CD14-positive monocyte (primary cell): Measurements from ENCODE around the gene CMTR1. TPM values are rescaled to one million over a fixed set of nuclear protein-coding genes. Genes with fewer than 3 reads are reported as not detected.

Source experiments
- DNase-seq, 3 donors: peaks; one replicate each; pipeline ENCODE4 v3.0.0-alpha.2; 2011 to 2022
- H2AFZ ChIP-seq: 2 replicates; pipeline ENCODE4 v1.6.0; 2012; ENCODE audit warnings: mild to moderate bottlenecking, low read depth, low read length, inconsistent platforms; ENCODE audit not compliant: insufficient read depth, poor library complexity, severe bottlenecking
- H3K27ac ChIP-seq, 2 donors: 1 replicate in 1 of 2; 2 replicates in 1 of 2; pipeline ENCODE4 v1.5.1; 2012 to 2013; ENCODE audit warnings: low read length in 2 of 2, control low read depth in 1 of 2, inconsistent platforms in 1 of 2, low read depth in 1 of 2, mild to moderate bottlenecking in 1 of 2
- H3K27me3 ChIP-seq, 2 donors: one replicate each; pipeline versions ENCODE4 v1.6.0 to v1.6.1; 2011 to 2013; ENCODE audit warnings: low read length in 2 of 2; ENCODE audit not compliant: control insufficient read depth in 2 of 2, insufficient read depth in 2 of 2
- H3K36me3 ChIP-seq, 2 donors: replicated peaks in 1 of 2; 1 replicate in 1 of 2; 2 replicates in 1 of 2; pipeline versions ENCODE4 v1.5.1 to v1.6.1; 2012 to 2013; ENCODE audit warnings: low read length in 2 of 2, control low read depth in 1 of 2, inconsistent platforms in 1 of 2, mild to moderate bottlenecking in 1 of 2; ENCODE audit not compliant: insufficient read depth in 2 of 2, control insufficient read depth in 1 of 2
- H3K4me1 ChIP-seq, 2 donors: 1 replicate in 1 of 2; 2 replicates in 1 of 2; pipeline versions ENCODE4 v1.5.1 to v1.6.1; 2012 to 2013; ENCODE audit warnings: low read length in 2 of 2, control low read depth in 1 of 2, inconsistent platforms in 1 of 2, mild to moderate bottlenecking in 1 of 2, moderate library complexity in 1 of 2; ENCODE audit not compliant: insufficient read depth in 2 of 2, control insufficient read depth in 1 of 2
- H3K4me2 ChIP-seq: replicated peaks from 2 replicates; pipeline ENCODE3; 2012; ENCODE audit warnings: low read length, moderate library complexity, mild to moderate bottlenecking; ENCODE audit not compliant: poor library complexity, severe bottlenecking; ENCODE audit errors: extremely low read depth
- H3K4me3 ChIP-seq, 3 experiments: fragments of 200-600 bp in 1 of 3; sonication (generic) in 1 of 3; replicated peaks in 1 of 3; 1 replicate in 2 of 3; 2 replicates in 1 of 3; pipeline ENCODE4 v1.5.1; 2011 to 2013; ENCODE audit warnings: low read length in 3 of 3, mild to moderate bottlenecking in 3 of 3, control low read depth in 2 of 3, low read depth in 2 of 3, inconsistent platforms in 1 of 3, moderate library complexity in 1 of 3
- H3K79me2 ChIP-seq: 2 replicates; pipeline ENCODE4 v1.6.0; 2012; ENCODE audit warnings: mild to moderate bottlenecking, control low read depth, inconsistent platforms, low read length, moderate library complexity; ENCODE audit not compliant: insufficient read depth
- H3K9ac ChIP-seq: 2 replicates; pipeline ENCODE4 v1.6.0; 2017; ENCODE audit warnings: low read length, mild to moderate bottlenecking; ENCODE audit not compliant: insufficient read depth, poor library complexity, severe bottlenecking
- H3K9me3 ChIP-seq, 2 donors: replicated peaks in 1 of 2; 1 replicate in 1 of 2; 2 replicates in 1 of 2; pipeline versions ENCODE4 v1.5.1 to v1.6.1; 2012 to 2013; ENCODE audit warnings: low read length in 2 of 2, control low read depth in 1 of 2; ENCODE audit not compliant: control insufficient read depth in 1 of 2, insufficient read depth in 1 of 2
- H4K20me1 ChIP-seq: 2 replicates; pipeline ENCODE4 v1.6.0; 2012; ENCODE audit warnings: mild to moderate bottlenecking, low read length, control low read depth, moderate library complexity; ENCODE audit not compliant: insufficient read depth
- H3K27ac Mint-ChIP-seq, 7 donors: one replicate each; pipeline ENCODE4 v1.8.0; 2020; ENCODE audit warnings: mild to moderate bottlenecking in 7 of 7, mixed read lengths in 7 of 7, moderate library complexity in 6 of 7, inconsistent platforms in 2 of 7
- H3K27me3 Mint-ChIP-seq, 3 donors: one replicate each; pipeline ENCODE4 v1.8.0; 2021 to 2022; ENCODE audit warnings: low read depth in 3 of 3, mild to moderate bottlenecking in 3 of 3, mixed read lengths in 3 of 3, moderate library complexity in 3 of 3, inconsistent platforms in 1 of 3
- H3K36me3 Mint-ChIP-seq, 2 donors: one replicate each; pipeline ENCODE4 v1.8.0; 2020; ENCODE audit warnings: mixed read lengths in 2 of 2, inconsistent platforms in 1 of 2, mild to moderate bottlenecking in 1 of 2
- H3K4me1 Mint-ChIP-seq: one replicate; pipeline ENCODE4 v1.8.0; 2020; ENCODE audit warnings: mild to moderate bottlenecking, mixed read lengths
- H3K4me3 Mint-ChIP-seq, 2 donors: one replicate each; pipeline ENCODE4 v1.8.0; 2020; ENCODE audit warnings: mild to moderate bottlenecking in 2 of 2, mixed read lengths in 2 of 2, moderate library complexity in 1 of 2
- H3K9me3 Mint-ChIP-seq, 7 donors: one replicate each; pipeline ENCODE4 v1.8.0; 2020 to 2022; ENCODE audit warnings: mixed read lengths in 7 of 7, mild to moderate bottlenecking in 6 of 7, moderate library complexity in 6 of 7, inconsistent platforms in 2 of 7
- WGBS: methylation state at CpG from one replicate; pipeline ENCODE4 v1.1.5; 2013; ENCODE audit warnings: missing lambda C conversion rate; ENCODE audit not compliant: insufficient coverage; 5-methylcytosine and 5-hydroxymethylcytosine counted together
- intact Hi-C, 2 donors: fragments of 100-400 bp; cut with micrococcal nuclease; formaldehyde crosslinking; loops; one replicate each; pipeline versions ENCODE4 v1.15.0 to v1.15.1; 2023
- polyA plus RNA-seq, 3 donors: library from polyadenylated mRNA; depleted of rRNA in 1 of 3; unstranded in 2 of 3; stranded (reverse) in 1 of 3; fragments of 300-500 nt in 2 of 3; fragments of >200 nt in 1 of 3; fragmentation: Illumina TruSeq in 2 of 3; gene quantifications; 1 replicate in 2 of 3; 2 replicates in 1 of 3; pipeline ENCODE4 v1.2.3, GENCODE V29; 2012 to 2021
- TF ChIP-seq, protein P1 (sequence below): fragments of 200-600 bp; IDR thresholded peaks from one replicate; pipeline ENCODE4 v1.8.0; 2022; ENCODE audit warnings: antibody characterized with exemption, mild to moderate bottlenecking

CMTR1 gene
- polyA plus RNA-seq, 3 donors = 12.0 to 32.3 (median 15.3) TPM

GRCh38 chr6:37459981-37460800 lies 27.2 kb downstream of the CMTR1 start:
- H3K4me2 ChIP-seq = no peak overlapping the region
- H3K9me3 ChIP-seq = no peaks in the 10 kb centered on the region
- no peak overlapping the region for H3K4me3 ChIP-seq
- WGBS = 100% methylated on average over 1 of the region's 5 CpGs
- H3K27ac ChIP-seq = no peak overlapping the region
- Mint-ChIP-seq H3K4me3 (no peak overlapping the region), H3K27me3 (no peaks in the 10 kb centered on the region), H3K27ac (peak overlapping the region in 1 of 7 donors; percentile 28), H3K4me1 (peaks cover 9% of the 10 kb centered on the region), H3K36me3 (peaks cover 85 to 96% of the 10 kb centered on the region in 2 donors), H3K9me3 (no peaks in the 10 kb centered on the region)
- peaks cover 81 to 95% of the 10 kb centered on the region in 2 donors for H3K36me3 ChIP-seq
- TF ChIP-seq, protein P1, sequence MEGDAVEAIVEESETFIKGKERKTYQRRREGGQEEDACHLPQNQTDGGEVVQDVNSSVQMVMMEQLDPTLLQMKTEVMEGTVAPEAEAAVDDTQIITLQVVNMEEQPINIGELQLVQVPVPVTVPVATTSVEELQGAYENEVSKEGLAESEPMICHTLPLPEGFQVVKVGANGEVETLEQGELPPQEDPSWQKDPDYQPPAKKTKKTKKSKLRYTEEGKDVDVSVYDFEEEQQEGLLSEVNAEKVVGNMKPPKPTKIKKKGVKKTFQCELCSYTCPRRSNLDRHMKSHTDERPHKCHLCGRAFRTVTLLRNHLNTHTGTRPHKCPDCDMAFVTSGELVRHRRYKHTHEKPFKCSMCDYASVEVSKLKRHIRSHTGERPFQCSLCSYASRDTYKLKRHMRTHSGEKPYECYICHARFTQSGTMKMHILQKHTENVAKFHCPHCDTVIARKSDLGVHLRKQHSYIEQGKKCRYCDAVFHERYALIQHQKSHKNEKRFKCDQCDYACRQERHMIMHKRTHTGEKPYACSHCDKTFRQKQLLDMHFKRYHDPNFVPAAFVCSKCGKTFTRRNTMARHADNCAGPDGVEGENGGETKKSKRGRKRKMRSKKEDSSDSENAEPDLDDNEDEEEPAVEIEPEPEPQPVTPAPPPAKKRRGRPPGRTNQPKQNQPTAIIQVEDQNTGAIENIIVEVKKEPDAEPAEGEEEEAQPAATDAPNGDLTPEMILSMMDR = no peak
- H3K79me2 ChIP-seq = no peaks in the 10 kb centered on the region
- H4K20me1 ChIP-seq = no peaks in the 10 kb centered on the region
- intact Hi-C loops = no loop called here
- no peak overlapping the region for H2AFZ ChIP-seq
- no peak for DNase-seq
- H3K9ac ChIP-seq = no peak overlapping the region
- H3K4me1 ChIP-seq = no peaks in the 10 kb centered on the region
- no peaks in the 10 kb centered on the region for H3K27me3 ChIP-seq

GRCh38 chr6:37460805-37461204 lies 27.8 kb downstream of the CMTR1 start:
- peaks cover 0 to 3% (median 0%) of the 10 kb centered on the region in 7 donors for H3K9me3 Mint-ChIP-seq
- no peak overlapping the region for H3K27ac ChIP-seq
- H3K27me3 Mint-ChIP-seq = no peaks in the 10 kb centered on the region
- H3K4me1 Mint-ChIP-seq = peaks cover 9% of the 10 kb centered on the region
- peaks cover 75 to 95% of the 10 kb centered on the region in 2 donors for H3K36me3 ChIP-seq
- intact Hi-C loops = no loop called here
- no peaks in the 10 kb centered on the region for H4K20me1 ChIP-seq
- H3K9ac ChIP-seq = no peak overlapping the region
- TF ChIP-seq, protein P1 = no peak
- no peaks in the 10 kb centered on the region for H3K9me3 ChIP-seq
- H3K4me3 Mint-ChIP-seq = no peak overlapping the region
- no peaks in the 10 kb centered on the region for H3K4me1 ChIP-seq
- no peak overlapping the region for H3K4me2 ChIP-seq
- H2AFZ ChIP-seq = no peak overlapping the region
- H3K27ac Mint-ChIP-seq = no peak overlapping the region
- no peaks in the 10 kb centered on the region for H3K27me3 ChIP-seq
- WGBS = 86% methylated on average over 1 of the region's 2 CpGs
- no peaks in the 10 kb centered on the region for H3K79me2 ChIP-seq
- no peak for DNase-seq
- no peak overlapping the region for H3K4me3 ChIP-seq
- H3K36me3 Mint-ChIP-seq = peaks cover 84 to 95% of the 10 kb centered on the region in 2 donors
